HCT116 (cell line): ENCODE results near the gene SLCO4A1. TPM values are rescaled to one million over a fixed set of nuclear protein-coding genes. Genes with fewer than 3 reads are reported as not detected.
A peak's percentile ranks its signal among the peaks of the same experiment; 100 is the strongest.

Experiments
- ATAC-seq: fragments of 200-7000 bp; cut with Tn5 transposase; 2 replicates; pipeline ENCODE4 v1.9.1; 2020; ENCODE audit warnings: mild to moderate bottlenecking, moderate library complexity
- BruUV-seq: library from RNA; stranded (reverse); fragments of 400-500 nt; replicated peaks from 2 replicates; lab custom pipeline; 2021; lab: Mats Ljungman, UMichigan
- CTCF ChIA-PET: fragments of 300-600 bp; sonication (Branson Sonifier 250); formaldehyde crosslinking; loops from one replicate; lab custom pipeline; 2021; ENCODE audit warnings: antibody characterized with exemption; lab: Charles Lee
- POLR2A ChIA-PET: fragments of 300-600, 350-600 bp; sonication (Branson Sonifier 250); formaldehyde crosslinking; loops from one replicate; lab custom pipeline; 2021; ENCODE audit warnings: antibody characterized with exemption; lab: Charles Lee
- RAD21 ChIA-PET, 2 experiments: fragments of 300-600 bp; sonication (Branson Sonifier 250); formaldehyde crosslinking; loops; one replicate each; lab custom pipeline; 2023; ENCODE audit warnings: low total read pairs in 2 of 2; ENCODE audit not compliant: uncharacterized antibody in 2 of 2, unreplicated experiment in 2 of 2, low non-redundant PET in 1 of 2; lab: Charles Lee
- DNase-seq: peaks from one replicate; pipeline ENCODE4 v3.0.0-alpha.2; 2010; ENCODE audit warnings: low read depth, low spot score
- H2AFZ ChIP-seq: fragments of 200-600 bp; shearing (Covaris generic), sonication (generic); 2 replicates; pipeline ENCODE4 v1.6.1; 2017; ENCODE audit warnings: low read depth, mixed run types, mixed read lengths, antibody characterized with exemption, low read length; ENCODE audit not compliant: poor library complexity, severe bottlenecking
- H3K27ac ChIP-seq: 2 replicates; pipeline ENCODE4 v1.5.1; 2012; ENCODE audit warnings: low read depth, low read length
- H3K27me3 ChIP-seq: fragments of 200-600 bp; sonication (generic); 2 replicates; pipeline ENCODE4 v1.6.1; 2016; ENCODE audit warnings: mixed run types, low read length, mixed read lengths; ENCODE audit not compliant: insufficient read depth
- H3K36me3 ChIP-seq, 2 experiments: fragments of 200-500 bp in 1 of 2; fragments of 200-600 bp in 1 of 2; sonication (Bioruptor generic) in 1 of 2; sonication (generic) in 1 of 2; 2 replicates each; pipeline versions ENCODE4 v1.5.1 to v1.6.1; 2014 to 2016; ENCODE audit warnings: low read length in 2 of 2, inconsistent platforms in 1 of 2, mixed read lengths in 1 of 2, mixed run types in 1 of 2; ENCODE audit not compliant: insufficient read depth in 2 of 2, control insufficient read depth in 1 of 2
- H3K4me1 ChIP-seq, 2 experiments: fragments of 200-600 bp in 1 of 2; sonication (generic) in 1 of 2; 2 replicates each; pipeline versions ENCODE4 v1.5.1 to v1.6.1; 2012 to 2017; ENCODE audit warnings: low read length in 2 of 2, inconsistent platforms in 1 of 2, mild to moderate bottlenecking in 1 of 2, mixed read lengths in 1 of 2, mixed run types in 1 of 2, moderate library complexity in 1 of 2; ENCODE audit not compliant: insufficient read depth in 2 of 2, control insufficient read depth in 1 of 2
- H3K4me2 ChIP-seq: fragments of 200-600 bp; sonication (generic); 2 replicates; pipeline ENCODE4 v1.6.1; 2017; ENCODE audit warnings: mixed run types, low read length, mixed read lengths
- H3K4me3 ChIP-seq, 2 experiments: fragments of 200-600 bp in 1 of 2; sonication (generic) in 1 of 2; replicated peaks in 1 of 2; 2 replicates each; pipeline ENCODE4 v1.5.1; 2011 to 2016; ENCODE audit warnings: low read length in 2 of 2, control low read depth in 1 of 2, low read depth in 1 of 2, mild to moderate bottlenecking in 1 of 2, mixed read lengths in 1 of 2, mixed run types in 1 of 2
- H3K79me2 ChIP-seq: fragments of 200-600 bp; sonication (generic); 2 replicates; pipeline ENCODE4 v1.6.1; 2017; ENCODE audit warnings: mild to moderate bottlenecking, mixed run types, low read length, moderate library complexity, mixed read lengths; ENCODE audit not compliant: insufficient read depth
- H3K9ac ChIP-seq: fragments of 200-600 bp; sonication (generic); 2 replicates; pipeline ENCODE4 v1.6.1; 2016; ENCODE audit warnings: low read length, mixed read lengths
- H3K9me2 ChIP-seq: fragments of 200-600 bp; sonication (generic), shearing (Covaris generic); 2 replicates; pipeline ENCODE4 v1.6.1; 2017; ENCODE audit warnings: mixed run types, mild to moderate bottlenecking, moderate library complexity; ENCODE audit not compliant: insufficient read depth
- H3K9me3 ChIP-seq, 2 experiments: fragments of 200-500 bp in 1 of 2; fragments of 200-600 bp in 1 of 2; sonication (Bioruptor generic) in 1 of 2; sonication (generic) in 1 of 2; 2 replicates each; pipeline ENCODE4 v1.6.1; 2014 to 2017; ENCODE audit warnings: low read length in 2 of 2, mixed read lengths in 2 of 2, inconsistent platforms in 1 of 2, low read depth in 1 of 2, mild to moderate bottlenecking in 1 of 2, mixed run types in 1 of 2, moderate library complexity in 1 of 2; ENCODE audit not compliant: control insufficient read depth in 1 of 2, insufficient read depth in 1 of 2
- H4K20me1 ChIP-seq: fragments of 200-600 bp; sonication (generic), shearing (Covaris generic); 2 replicates; pipeline ENCODE4 v1.6.1; 2017; ENCODE audit warnings: mixed run types, mild to moderate bottlenecking, moderate library complexity; ENCODE audit not compliant: insufficient read depth
- CTCF ChIP-seq, 3 experiments: fragments of 200-600 bp in 1 of 3; sonication (generic) in 1 of 3; IDR thresholded peaks in 2 of 3; conservative IDR thresholded peaks in 1 of 3; 2 replicates each; pipeline ENCODE4 v1.5.1; 2012 to 2017; ENCODE audit warnings: low read depth in 2 of 3, low read length in 2 of 3, antibody characterized with exemption in 1 of 3, borderline replicate concordance in 1 of 3, control low read depth in 1 of 3, mild to moderate bottlenecking in 1 of 3, mixed read lengths in 1 of 3, mixed run types in 1 of 3, moderate library complexity in 1 of 3; ENCODE audit not compliant: insufficient read depth in 1 of 3
- REST ChIP-seq: IDR thresholded peaks from 2 replicates; pipeline ENCODE4 v1.6.1; 2012; ENCODE audit warnings: low read depth
- SIN3A ChIP-seq: IDR thresholded peaks from 2 replicates; pipeline ENCODE4 v1.6.1; 2012; ENCODE audit warnings: low read depth
- ZBTB33 ChIP-seq: IDR thresholded peaks from 2 replicates; pipeline ENCODE4 v1.6.1; 2011; ENCODE audit warnings: mild to moderate bottlenecking, low read length, moderate library complexity; ENCODE audit not compliant: insufficient replicate concordance; ENCODE audit errors: extremely low read depth
- intact Hi-C: fragments of 100-400 bp; cut with micrococcal nuclease; formaldehyde crosslinking; loops from 2 replicates; pipeline ENCODE4 v1.10.0; 2022
- total RNA-seq: library from RNA; stranded (reverse); gene quantifications from one replicate; pipeline ENCODE4 v1.2.1, GENCODE V29; 2021; ENCODE audit not compliant: unreplicated experiment

Gene SLCO4A1
- total RNA-seq, 1 experiment from 2014 or later, result 107 TPM

- BruUV-seq, result no TSS peak
- H3K9me2 ChIP-seq, result no peaks in the 10 kb centered on the region
- H3K27me3 ChIP-seq, result no peaks in the 10 kb centered on the region
- peaks cover 3 to 18% of the 10 kb centered on the region in 2 experiments for H3K4me1 ChIP-seq
- no peaks in the 10 kb centered on the region for H3K9me3 ChIP-seq
- DNase-seq, result no peak
- POLR2A ChIA-PET, result interaction anchor here (1.4 kb wide), 1 partner anchor 10 kb away, joined by 5 read pairs; no protein-coding TSS in a partner anchor
- H3K4me2 ChIP-seq, result no peak overlapping the region
- TF ChIP-seq REST (no peak), SIN3A (no peak)
- no peak overlapping the region for H3K27ac ChIP-seq
- RAD21 ChIA-PET, result no interaction called here
- H3K79me2 ChIP-seq, result no peaks in the 10 kb centered on the region
- no peak overlapping the region for H3K4me3 ChIP-seq
- ATAC-seq, result no peak
- H4K20me1 ChIP-seq, result no peaks in the 10 kb centered on the region
- intact Hi-C loops, result no loop called here
- CTCF ChIA-PET, result interaction anchor here (1.3 kb wide), 1 partner anchor 98 kb away, joined by 3 read pairs; no protein-coding TSS in a partner anchor
- no peak overlapping the region for H3K9ac ChIP-seq
- no peaks in the 10 kb centered on the region for H3K36me3 ChIP-seq
- H2AFZ ChIP-seq, result no peak overlapping the region
Measured at GRCh38 chr20:62693524-62693922, 51.2 kb downstream of the SLCO4A1 start.

- Histone ChIP-seq H2AFZ (no peak overlapping the region), H3K27ac (no peak overlapping the region), H3K4me1 (peaks cover 0 to 12% of the 10 kb centered on the region in 2 experiments; a peak in 2 of 4 replicates), H4K20me1 (no peaks in the 10 kb centered on the region), H3K79me2 (no peaks in the 10 kb centered on the region), H3K4me2 (no peak overlapping the region), H3K4me3 (no peak overlapping the region), H3K9me3 (no peaks in the 10 kb centered on the region), H3K9ac (no peak overlapping the region), H3K36me3 (no peaks in the 10 kb centered on the region), H3K27me3 (no peaks in the 10 kb centered on the region), H3K9me2 (no peaks in the 10 kb centered on the region)
- intact Hi-C loops, result no loop called here
- POLR2A ChIA-PET, result interaction anchor here (1.4 kb wide), 1 partner anchor 10 kb away, joined by 5 read pairs; no protein-coding TSS in a partner anchor
- RAD21 ChIA-PET, result no interaction called here
- ATAC-seq, result peak; percentile 38; the same call in 1 of the 2 replicates
- TF ChIP-seq CTCF (IDR thresholded peaks at IDR 0.05 in 2 of 3, conservative IDR thresholded peaks at IDR 0.05 in 1 of 3; ENCODE audit: borderline replicate concordance in 1 of 3, insufficient read depth in 1 of 3, low read depth in 2 of 3, low read length in 2 of 3) (peak in 2 of 3 experiments; percentile 15 to 19; a peak in 1 of 6 replicates), ZBTB33 (no peak)
- DNase-seq, result no peak
- CTCF ChIA-PET, result interaction anchor here (1.3 kb wide), 2 partner anchors 10 to 97 kb away, joined by 3 read pairs; no protein-coding TSS in a partner anchor
- BruUV-seq, result no TSS peak
Measured at GRCh38 chr20:62694106-62694505, 51.8 kb downstream of the SLCO4A1 start.
